ENCODE measurements around the gene ZDHHC19.

Gene ZDHHC19

DNA sequence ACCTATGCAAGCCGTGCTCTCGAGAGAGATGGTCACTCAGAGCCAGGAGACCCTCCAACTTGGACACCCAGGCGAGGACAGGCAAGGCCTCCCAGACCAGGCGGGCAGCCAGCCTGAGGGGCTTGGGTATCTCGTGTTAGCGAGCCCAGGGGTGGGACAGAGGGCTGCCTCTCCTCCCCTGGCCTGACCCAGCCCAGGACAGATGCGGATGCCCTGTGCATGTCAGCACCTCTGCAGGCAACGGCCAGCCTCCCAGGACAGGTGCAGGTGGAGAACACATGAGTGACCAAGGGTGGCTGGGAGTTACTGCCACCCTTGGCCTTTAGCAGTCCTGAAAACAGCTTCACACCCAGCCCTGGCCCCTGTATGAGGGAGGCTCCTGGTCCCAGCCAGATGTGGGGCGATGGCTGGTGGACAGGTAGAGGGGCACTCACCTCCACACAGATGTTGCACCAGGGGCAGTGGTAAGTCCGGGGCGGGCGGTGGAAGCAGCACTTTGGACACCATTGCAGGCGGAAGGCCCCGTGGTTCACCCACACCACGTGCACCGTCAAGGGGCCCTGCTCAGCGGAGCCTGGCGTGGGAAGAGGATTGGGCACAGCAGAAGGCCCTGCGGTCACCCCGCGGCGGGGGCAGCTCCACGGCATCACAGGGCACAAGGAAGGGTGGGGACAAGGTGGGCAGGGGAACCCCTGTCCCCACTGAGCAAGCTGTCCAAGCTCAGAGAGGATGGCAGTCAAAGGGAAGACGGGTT, 2.1 kb downstream of the ZDHHC19 start:
- TF ChIP-seq, protein P1, sequence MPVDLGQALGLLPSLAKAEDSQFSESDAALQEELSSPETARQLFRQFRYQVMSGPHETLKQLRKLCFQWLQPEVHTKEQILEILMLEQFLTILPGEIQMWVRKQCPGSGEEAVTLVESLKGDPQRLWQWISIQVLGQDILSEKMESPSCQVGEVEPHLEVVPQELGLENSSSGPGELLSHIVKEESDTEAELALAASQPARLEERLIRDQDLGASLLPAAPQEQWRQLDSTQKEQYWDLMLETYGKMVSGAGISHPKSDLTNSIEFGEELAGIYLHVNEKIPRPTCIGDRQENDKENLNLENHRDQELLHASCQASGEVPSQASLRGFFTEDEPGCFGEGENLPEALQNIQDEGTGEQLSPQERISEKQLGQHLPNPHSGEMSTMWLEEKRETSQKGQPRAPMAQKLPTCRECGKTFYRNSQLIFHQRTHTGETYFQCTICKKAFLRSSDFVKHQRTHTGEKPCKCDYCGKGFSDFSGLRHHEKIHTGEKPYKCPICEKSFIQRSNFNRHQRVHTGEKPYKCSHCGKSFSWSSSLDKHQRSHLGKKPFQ (tag by site-specific recombination; IDR thresholded peaks at IDR 0.05), result no peak
- TF ChIP-seq ZNF16 (tag by site-specific recombination; IDR thresholded peaks at IDR 0.05; ENCODE audit: low read depth), result no peak
- no peak for TF ChIP-seq ZNF341 (tag by site-specific recombination; IDR thresholded peaks at IDR 0.05; ENCODE audit: low read depth)
- no peak for TF ChIP-seq ZNF521 (tag by site-specific recombination; IDR thresholded peaks at IDR 0.05)
- no peak for TF ChIP-seq FEZF1 (tag by site-specific recombination; IDR thresholded peaks at IDR 0.05)
- TF ChIP-seq MZF1 (tag by site-specific recombination; IDR thresholded peaks at IDR 0.05; ENCODE audit: borderline replicate concordance), result no peak
- TF ChIP-seq SCRT2 (tag by site-specific recombination; IDR thresholded peaks at IDR 0.05), result no peak
- TF ChIP-seq ZNF121 (tag by site-specific recombination; IDR thresholded peaks at IDR 0.05), result no peak
- no peak for TF ChIP-seq ZNF473 (tag by site-specific recombination; IDR thresholded peaks at IDR 0.05)
- TF ChIP-seq ZNF610 (tag by site-specific recombination; IDR thresholded peaks at IDR 0.05; ENCODE audit: borderline replicate concordance), result no peak
- TF ChIP-seq ZNF501 (tag by site-specific recombination; IDR thresholded peaks at IDR 0.05), result no peak
- TF ChIP-seq, protein P2, sequence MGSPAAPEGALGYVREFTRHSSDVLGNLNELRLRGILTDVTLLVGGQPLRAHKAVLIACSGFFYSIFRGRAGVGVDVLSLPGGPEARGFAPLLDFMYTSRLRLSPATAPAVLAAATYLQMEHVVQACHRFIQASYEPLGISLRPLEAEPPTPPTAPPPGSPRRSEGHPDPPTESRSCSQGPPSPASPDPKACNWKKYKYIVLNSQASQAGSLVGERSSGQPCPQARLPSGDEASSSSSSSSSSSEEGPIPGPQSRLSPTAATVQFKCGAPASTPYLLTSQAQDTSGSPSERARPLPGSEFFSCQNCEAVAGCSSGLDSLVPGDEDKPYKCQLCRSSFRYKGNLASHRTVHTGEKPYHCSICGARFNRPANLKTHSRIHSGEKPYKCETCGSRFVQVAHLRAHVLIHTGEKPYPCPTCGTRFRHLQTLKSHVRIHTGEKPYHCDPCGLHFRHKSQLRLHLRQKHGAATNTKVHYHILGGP (tag by site-specific recombination; IDR thresholded peaks at IDR 0.05), result no peak
- TF ChIP-seq ZNF585B (tag by site-specific recombination; IDR thresholded peaks at IDR 0.05), result no peak
- TF ChIP-seq GLI4 (tag by site-specific recombination; IDR thresholded peaks at IDR 0.05), result no peak
- TF ChIP-seq ZXDB (tag by site-specific recombination; IDR thresholded peaks at IDR 0.05), result no peak
- no peak for TF ChIP-seq ZNF558 (tag by site-specific recombination; IDR thresholded peaks at IDR 0.05)
- no peak overlapping the region for H3K27ac ChIP-seq (ENCODE audit: extremely low read depth, low read depth, low read length)
- H3K9me3 ChIP-seq (ENCODE audit: control insufficient read depth, insufficient read depth, low read depth, low read length), result no peaks in the 10 kb centered on the region
- ChIA-PET POLR2A (no interaction called here), CTCF (interaction anchor here (0.9 kb wide), 1 partner anchor 117 kb away, joined by 5 read pairs; no protein-coding TSS in a partner anchor)
- no peaks in the 10 kb centered on the region for H3K36me3 ChIP-seq (ENCODE audit: control insufficient read depth in 2 of 2, insufficient read depth in 1 of 2, low read length in 2 of 2)
- no peak overlapping the region for H3K4me3 ChIP-seq (ENCODE audit: low read depth, low read length)
- H3K4me1 ChIP-seq (ENCODE audit: control insufficient read depth, insufficient read depth, low read length), result no peaks in the 10 kb centered on the region

DNA sequence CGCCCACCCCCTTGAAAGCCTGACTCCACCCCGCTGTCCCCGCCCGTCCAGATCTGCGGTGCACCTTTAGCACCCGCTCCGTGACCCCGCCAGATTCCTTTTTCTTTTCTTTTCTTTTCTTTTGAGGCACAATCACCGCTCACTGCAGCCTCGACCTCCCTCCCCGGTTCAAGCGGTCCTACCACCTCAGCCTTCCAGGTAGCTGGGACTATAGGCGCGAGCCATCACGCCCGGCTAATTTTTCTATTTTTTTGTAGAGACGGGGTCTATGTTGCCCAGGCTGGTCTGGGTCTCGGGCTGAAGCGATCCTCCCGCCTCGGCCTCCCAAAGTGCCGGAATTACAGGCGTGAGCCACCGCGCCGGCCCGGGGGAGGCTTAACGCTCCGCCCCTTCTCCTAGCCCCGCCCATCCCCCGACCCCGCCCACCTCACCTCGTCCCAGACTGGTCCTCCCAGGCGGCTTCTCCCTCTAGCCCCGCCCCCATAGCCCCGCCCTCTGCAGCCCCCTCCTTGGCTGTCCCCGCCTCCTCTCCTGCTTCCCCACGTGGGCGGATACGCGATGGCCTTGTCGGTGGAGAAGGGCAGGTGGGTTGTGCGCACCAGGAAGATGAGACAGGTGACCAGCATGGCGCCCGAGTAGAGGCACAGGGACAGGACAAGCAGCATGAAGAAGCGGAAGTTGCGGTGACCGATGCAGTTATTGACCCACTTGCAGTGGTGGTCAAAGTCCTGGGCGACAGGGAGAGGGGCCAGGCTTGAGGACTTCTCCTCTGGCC, 3.2 kb downstream of the ZDHHC19 start:
- Histone ChIP-seq H3K4me1 (ENCODE audit: control insufficient read depth, insufficient read depth, low read length) (no peaks in the 10 kb centered on the region), H3K9me3 (ENCODE audit: control insufficient read depth, insufficient read depth, low read depth, low read length) (no peaks in the 10 kb centered on the region), H3K36me3 (ENCODE audit: control insufficient read depth in 2 of 2, insufficient read depth in 1 of 2, low read length in 2 of 2) (no peaks in the 10 kb centered on the region), H3K4me3 (ENCODE audit: low read depth, low read length) (no peak overlapping the region; the same call in 1 of the 2 replicates), H3K27ac (ENCODE audit: extremely low read depth, low read depth, low read length) (no peak overlapping the region)
- TF ChIP-seq SP3 (tag by site-specific recombination; IDR thresholded peaks at IDR 0.05) (peak; percentile 44; the same call in 1 of the 2 replicates), KLF10 (tag by site-specific recombination; IDR thresholded peaks at IDR 0.05) (no peak), KLF1 (tag by site-specific recombination; IDR thresholded peaks at IDR 0.05) (peak; percentile 34; the same call in 1 of the 2 replicates), KLF8 (tag by site-specific recombination; IDR thresholded peaks at IDR 0.05) (peak; percentile 56; the same call in 1 of the 2 replicates), SP2 (tag by site-specific recombination; IDR thresholded peaks at IDR 0.05) (peak; percentile 35), ZFHX2 (tag by site-specific recombination; conservative IDR thresholded peaks at IDR 0.05) (0 out of 2 replicates have a peak, but pooled peaks have one; percentile 11), ZNF324 (tag by site-specific recombination; IDR thresholded peaks at IDR 0.05) (no peak)
- POLR2A ChIA-PET, result no interaction called here
- CTCF ChIA-PET, result interaction anchor here (0.9 kb wide), 1 partner anchor 12 kb away, joined by 3 read pairs; no protein-coding TSS in a partner anchor

Data from HEK293 (cell line).